GM18519 (cell line): ENCODE data around the gene HNRNPC.
A peak's percentile ranks its signal among the peaks of the same experiment; 100 is the strongest.
"Not testable (repeated sequence)": the region's sequence is repeated elsewhere in the genome, so short reads cannot be mapped to it uniquely, and the experiment has no call there.

Experiments used
- ATAC-seq: cut with Tn5 transposase; IDR thresholded peaks from one replicate; pipeline ENCODE4 v1.9.1; 2021; ENCODE audit warnings: mild to moderate bottlenecking, moderate library complexity; ENCODE audit not compliant: unreplicated experiment, low FRiP score

HNRNPC gene

GRCh38 chr14:21275261-21275858, 6.1 kb upstream of the HNRNPC start:
- ATAC-seq = no peak

DNA sequence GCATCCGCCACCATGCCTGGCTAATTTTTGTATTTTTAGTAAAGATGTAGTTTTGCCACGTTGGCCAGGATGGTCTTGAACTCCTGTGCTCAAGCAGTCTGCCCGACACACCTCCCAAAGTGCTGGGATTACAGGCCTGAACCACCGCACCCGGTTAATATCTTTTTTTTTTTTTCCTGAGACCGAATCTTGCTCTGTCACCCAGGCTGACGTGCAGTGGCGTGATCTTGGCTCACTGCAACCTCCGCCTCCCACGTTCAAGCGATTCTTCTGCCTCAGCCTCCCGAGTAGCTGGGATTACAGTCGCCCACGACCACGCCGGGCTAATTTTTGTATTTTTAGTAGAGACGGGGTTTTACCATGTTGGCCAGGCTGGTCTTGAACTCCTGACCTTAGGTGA, 3.4 kb upstream of the HNRNPC start:
- not testable (repeated sequence) for ATAC-seq

GRCh38 chr14:21268617-21269251, 508 bp downstream of the HNRNPC start:
- no peak for ATAC-seq

DNA sequence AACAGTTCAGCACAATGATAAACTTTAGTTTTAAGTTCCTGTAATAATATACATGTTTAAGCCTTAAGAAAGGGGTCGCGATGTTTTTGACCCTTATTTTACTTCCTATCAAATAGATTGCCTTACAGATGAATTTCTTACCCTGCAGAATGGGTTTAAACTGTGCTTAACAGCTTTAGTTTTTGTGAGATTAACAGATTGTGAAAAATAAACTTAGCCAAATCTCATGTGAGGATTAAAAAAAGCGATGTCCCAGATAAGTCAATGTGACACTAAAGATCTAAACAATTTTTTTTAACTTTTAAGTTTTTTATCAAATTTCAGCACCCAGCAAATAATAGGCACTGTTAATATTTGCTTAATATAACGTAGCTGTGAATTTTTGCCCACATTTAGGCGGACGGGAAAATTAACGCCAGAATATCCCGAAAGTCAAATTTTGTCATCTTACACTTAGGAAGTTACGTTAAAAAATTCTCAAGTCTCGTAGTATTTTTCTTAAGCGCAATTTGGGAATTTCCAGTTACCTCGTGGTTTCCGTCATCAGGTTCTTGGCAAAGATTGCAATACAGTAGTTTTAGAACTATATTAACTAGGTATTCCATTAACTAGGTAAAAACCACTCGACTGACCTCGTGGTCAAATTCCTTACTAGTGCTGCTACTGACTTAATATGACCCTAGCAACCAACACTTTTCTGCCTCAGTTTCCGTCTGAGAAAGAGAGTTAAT, 1.2 kb downstream of the HNRNPC start:
- no peak for ATAC-seq

DNA sequence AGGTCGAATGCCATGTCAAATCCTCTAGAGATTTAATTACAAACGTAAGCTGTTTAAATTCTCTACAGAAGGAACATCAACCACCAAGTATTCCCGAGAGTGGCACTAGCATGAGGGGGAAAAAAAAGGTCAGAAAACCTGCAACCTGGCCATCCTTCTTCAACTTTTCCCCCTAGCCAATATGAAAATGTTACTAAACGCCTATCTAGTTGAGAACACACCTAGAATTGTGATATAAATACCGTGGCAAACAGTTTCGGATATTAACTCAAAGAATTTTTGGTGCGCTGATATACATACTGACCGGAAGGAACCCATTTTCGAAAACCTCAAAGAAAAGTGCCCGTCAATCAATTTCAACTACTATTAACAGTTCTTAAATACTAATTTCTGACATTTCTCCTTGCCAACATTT, 1.8 kb downstream of the HNRNPC start:
- ATAC-seq = no peak

DNA sequence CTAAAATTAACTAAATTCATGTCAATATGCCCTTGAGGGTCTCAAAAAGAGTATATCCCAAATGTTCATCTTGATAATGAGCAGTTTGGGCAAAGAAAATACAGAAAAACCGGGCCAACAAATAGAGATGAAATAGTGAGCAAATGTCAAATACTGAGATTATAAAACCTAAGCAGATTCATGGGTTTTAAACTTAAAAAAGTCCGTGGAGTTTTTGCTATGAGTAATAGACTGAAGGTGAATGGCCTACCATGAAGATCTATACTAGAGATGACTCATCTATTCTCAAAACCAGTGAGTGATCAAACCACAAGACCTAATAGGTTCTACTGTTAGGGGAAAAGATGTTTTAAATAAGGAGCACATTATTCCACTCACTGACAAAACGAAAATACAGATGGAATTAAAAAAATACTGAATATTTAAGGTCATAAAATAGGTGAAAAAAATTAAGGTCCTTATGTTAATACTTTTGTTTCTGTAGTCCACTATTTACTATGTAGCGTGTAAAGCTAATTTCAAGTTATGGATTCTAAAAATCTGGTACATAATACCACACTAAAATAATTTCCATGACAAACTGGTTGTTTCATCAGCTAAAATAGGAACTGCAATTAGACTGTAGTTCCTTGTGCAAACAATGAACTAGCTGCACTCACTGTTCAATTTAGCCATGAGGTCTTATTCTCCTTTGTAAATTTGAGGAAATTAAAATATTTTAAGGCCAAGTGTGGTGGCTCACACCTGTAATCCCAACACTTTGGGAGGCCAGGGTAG, 5.0 kb downstream of the HNRNPC start:
- ATAC-seq = peak; percentile 75

- no peak for ATAC-seq
These were observed 5.8 kb downstream of the HNRNPC start for GRCh38 chr14:21263284-21264024.

DNA sequence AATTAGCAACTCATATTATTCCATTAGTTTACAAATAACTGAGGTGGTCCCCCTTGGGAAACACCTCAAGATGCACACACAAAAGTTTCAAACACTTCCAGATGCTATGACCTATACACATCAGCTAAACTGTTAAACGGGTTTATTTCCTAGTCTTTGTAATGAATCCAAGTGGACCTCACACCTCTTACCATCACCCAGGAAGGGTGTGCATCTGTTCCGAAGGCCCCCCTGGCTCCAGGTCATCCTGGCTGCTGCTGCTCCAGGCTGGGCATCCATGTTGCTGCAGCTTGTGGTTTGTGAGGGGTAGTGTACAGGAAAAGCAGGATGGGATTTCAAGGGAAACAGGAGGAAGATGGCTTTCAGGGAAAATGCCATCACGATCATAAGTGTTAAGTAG, 6.8 kb downstream of the HNRNPC start:
- ATAC-seq = no peak

DNA sequence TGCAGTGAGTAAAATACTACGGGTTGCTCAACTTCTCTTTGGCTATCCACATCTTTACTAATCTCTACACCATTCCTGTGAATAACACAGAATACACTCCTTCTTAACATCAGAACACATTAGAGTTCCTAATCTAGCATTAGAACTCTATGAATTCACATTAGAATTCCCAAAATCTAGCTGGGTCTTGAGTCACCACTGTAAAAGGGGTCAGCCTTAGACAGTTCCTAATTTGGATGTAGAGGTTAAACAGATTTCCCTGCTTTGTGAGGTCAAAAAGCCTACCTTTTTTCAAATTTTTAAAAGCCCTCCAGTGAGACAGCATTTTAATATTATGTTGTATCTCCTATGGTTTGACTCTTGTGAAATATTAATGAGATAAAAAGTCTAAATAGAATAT, 7.4 kb downstream of the HNRNPC start:
- no peak for ATAC-seq

- no peak for ATAC-seq
These were observed 10.1 kb downstream of the HNRNPC start for GRCh38 chr14:21258889-21259787.

GRCh38 chr14:21258005-21258888, 11.0 kb downstream of the HNRNPC start:
- ATAC-seq = no peak

DNA sequence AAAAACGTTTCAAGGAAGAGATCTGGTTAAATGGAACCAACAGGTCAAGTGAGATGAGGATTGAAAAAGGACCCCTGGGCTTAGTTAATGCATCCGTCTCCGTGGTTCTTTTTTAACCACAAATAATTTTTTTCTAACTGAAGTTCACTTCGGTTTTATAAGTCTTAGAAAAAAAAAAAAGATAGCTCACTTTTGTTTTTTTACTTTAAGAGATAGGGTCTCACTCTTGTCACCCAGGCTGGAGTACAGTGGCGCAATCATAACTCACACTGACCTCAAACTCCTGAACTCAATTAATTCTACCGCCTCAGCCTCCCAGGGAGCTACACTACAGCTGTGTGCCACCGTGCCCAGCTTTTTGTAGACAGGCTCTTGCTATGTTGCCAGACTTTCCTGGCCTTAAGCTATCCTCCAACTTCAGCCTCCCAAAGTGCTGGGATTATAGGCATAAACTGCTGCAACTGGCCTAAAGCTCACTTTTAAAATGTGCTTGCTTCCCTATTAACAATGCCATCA, 11.8 kb downstream of the HNRNPC start:
- ATAC-seq = no peak

GRCh38 chr14:21256539-21257393, 12.5 kb downstream of the HNRNPC start:
- ATAC-seq = no peak

- not testable (repeated sequence) for ATAC-seq
These were observed 13.2 kb downstream of the HNRNPC start for GRCh38 chr14:21256102-21256447.

DNA sequence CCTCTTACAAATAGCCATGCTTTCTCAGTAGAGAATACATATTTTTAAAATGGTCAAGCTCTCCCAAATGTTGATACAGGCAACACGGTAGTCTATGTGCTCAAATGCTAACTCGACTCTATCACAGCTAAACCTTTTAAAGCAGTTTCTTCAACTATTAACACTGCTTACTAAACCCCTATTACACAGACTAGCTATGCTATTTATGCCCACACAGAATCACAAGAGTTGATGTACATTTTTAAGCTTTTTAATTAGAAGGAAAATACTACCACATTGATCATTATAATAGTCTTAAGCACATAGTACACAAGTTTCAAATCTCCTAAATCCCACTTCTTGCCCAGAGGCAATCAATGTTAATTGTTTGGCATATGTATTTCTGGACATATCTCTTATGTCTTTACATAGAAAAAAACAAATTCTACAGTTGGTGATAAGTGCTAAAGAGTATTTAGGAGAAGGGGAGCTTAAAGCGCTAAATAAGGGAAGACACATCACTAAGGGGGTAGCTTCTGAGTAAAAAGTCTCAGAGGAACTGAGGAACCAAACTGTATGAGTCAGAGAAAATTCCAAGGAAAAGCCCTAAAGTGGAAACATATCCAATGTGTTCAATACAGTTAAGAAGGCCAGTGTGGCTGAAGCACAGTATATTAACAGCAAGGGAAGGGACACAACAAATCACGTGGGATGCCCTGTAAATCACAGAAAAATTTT, 13.7 kb downstream of the HNRNPC start:
- no peak for ATAC-seq

DNA sequence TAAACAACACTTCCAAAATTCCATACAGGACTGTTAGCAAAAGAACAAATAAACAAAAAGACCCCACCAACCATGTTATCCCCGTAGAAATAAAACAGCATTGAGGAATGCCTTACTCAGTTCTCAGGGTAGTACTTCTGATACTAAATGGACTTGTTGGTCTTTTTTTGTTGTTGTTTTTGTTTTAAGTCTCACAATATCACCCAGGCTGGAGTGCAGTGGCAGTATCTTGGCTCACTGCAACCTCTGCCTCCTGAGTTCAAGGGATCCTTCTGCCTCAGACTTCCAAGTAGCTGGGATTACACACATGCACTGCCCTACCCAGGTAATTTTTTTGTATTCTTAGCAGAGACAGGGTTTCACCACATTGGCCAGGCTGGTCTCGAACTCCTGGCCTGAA, 17.1 kb downstream of the HNRNPC start:
- ATAC-seq = no peak

DNA sequence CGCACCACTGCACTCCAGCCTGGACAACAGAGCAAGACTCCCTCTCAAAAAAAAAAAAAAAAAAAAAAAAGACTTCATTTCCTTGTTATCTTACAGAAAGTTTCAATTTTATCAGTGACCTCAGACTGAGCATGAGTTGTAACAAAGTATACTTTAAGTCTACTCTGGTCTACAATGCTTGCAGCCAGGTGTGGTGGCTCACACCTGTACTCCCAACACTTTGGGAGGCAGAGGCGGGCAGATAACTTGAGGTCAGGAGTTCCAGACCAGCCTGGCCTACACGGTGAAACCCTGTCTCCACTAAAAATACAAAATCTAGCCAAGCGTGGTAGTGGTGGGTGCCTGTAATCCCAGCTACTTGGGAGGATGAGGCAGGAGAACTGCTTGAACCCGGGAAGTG, 18.0 kb downstream of the HNRNPC start:
- ATAC-seq = no peak
